ENCODE results near the gene IBSP. TPM values are rescaled to one million over a fixed set of nuclear protein-coding genes. Genes with fewer than 3 reads are reported as not detected.

IBSP gene
- total RNA-seq, 1 experiment from 2014 or later, result not detected

GRCh38 chr4:87832669-87833068 is 33.3 kb downstream of the IBSP start, which contains the start of gene MEPE:
Gene MEPE (plus strand): TSS chr4:87832969. CDS start chr4:87834715, 1,746 bp downstream.
- CTCF ChIA-PET, result no interaction called here
- in situ Hi-C loops (cut with HindIII; ENCODE audit: low pct_unique_long_range_greater_than_20kb, low sequenced_read_pairs), result no loop called here
- no peaks in the 10 kb centered on the region; the same call in none of the 2 replicates for H3K27me3 ChIP-seq (ENCODE audit: control insufficient read depth, insufficient read depth, low read length)

GRCh38 chr4:87834401-87834800 is 35.0 kb downstream of the IBSP start:
- BruUV-seq (replicated peaks), result no TSS peak
- intact Hi-C loops (cut with micrococcal nuclease; ENCODE audit: unreplicated experiment), result no loop called here
- in situ Hi-C loops (cut with HindIII; ENCODE audit: low pct_unique_long_range_greater_than_20kb, low sequenced_read_pairs), result no loop called here

More at GRCh38 chr4:87832669-87833068, 33.3 kb downstream of the IBSP start, which contains the start of gene MEPE:
- POLR2A ChIA-PET, result no interaction called here
- no TSS peak for BruUV-seq (replicated peaks)
- intact Hi-C loops (cut with micrococcal nuclease; ENCODE audit: unreplicated experiment), result no loop called here
- H3K9me3 ChIP-seq (ENCODE audit: control insufficient read depth, insufficient read depth, low read depth, low read length), result no peaks in the 10 kb centered on the region
- TF ChIP-seq CTCF (IDR thresholded peaks at IDR 0.05) (no peak), SIN3A (IDR thresholded peaks at IDR 0.05; ENCODE audit: borderline replicate concordance, insufficient read depth, low read depth, low read length) (no peak), POLR2AphosphoS5 (IDR thresholded peaks at IDR 0.05; ENCODE audit: low read depth, low read length) (no peak), TCF7L2 (IDR thresholded peaks at IDR 0.05; ENCODE audit: low read depth, low read length) (no peak)
- TF ChIP-seq, protein P1, sequence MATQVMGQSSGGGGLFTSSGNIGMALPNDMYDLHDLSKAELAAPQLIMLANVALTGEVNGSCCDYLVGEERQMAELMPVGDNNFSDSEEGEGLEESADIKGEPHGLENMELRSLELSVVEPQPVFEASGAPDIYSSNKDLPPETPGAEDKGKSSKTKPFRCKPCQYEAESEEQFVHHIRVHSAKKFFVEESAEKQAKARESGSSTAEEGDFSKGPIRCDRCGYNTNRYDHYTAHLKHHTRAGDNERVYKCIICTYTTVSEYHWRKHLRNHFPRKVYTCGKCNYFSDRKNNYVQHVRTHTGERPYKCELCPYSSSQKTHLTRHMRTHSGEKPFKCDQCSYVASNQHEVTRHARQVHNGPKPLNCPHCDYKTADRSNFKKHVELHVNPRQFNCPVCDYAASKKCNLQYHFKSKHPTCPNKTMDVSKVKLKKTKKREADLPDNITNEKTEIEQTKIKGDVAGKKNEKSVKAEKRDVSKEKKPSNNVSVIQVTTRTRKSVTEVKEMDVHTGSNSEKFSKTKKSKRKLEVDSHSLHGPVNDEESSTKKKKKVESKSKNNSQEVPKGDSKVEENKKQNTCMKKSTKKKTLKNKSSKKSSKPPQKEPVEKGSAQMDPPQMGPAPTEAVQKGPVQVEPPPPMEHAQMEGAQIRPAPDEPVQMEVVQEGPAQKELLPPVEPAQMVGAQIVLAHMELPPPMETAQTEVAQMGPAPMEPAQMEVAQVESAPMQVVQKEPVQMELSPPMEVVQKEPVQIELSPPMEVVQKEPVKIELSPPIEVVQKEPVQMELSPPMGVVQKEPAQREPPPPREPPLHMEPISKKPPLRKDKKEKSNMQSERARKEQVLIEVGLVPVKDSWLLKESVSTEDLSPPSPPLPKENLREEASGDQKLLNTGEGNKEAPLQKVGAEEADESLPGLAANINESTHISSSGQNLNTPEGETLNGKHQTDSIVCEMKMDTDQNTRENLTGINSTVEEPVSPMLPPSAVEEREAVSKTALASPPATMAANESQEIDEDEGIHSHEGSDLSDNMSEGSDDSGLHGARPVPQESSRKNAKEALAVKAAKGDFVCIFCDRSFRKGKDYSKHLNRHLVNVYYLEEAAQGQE (IDR thresholded peaks at IDR 0.05; ENCODE audit: insufficient read depth in 1 of 2, low read depth in 2 of 2, low read length in 1 of 2), result no peak
- no peaks in the 10 kb centered on the region for H3K4me1 ChIP-seq (ENCODE audit: control insufficient read depth, insufficient read depth, low read length)
- ATAC-seq (no peak), DNase-seq (ENCODE audit: low read depth, low spot score) (no peak)
- H3K27ac ChIP-seq (ENCODE audit: low read length), result no peak within 1 kb of the TSS
- H3K4me3 ChIP-seq (ENCODE audit: low read depth in 2 of 2, low read length in 2 of 2), result no peak within 1 kb of the TSS
- H3K36me3 ChIP-seq (ENCODE audit: control insufficient read depth, insufficient read depth, low read length), result no peaks in the 10 kb centered on the region

More at GRCh38 chr4:87834401-87834800, 35.0 kb downstream of the IBSP start:
- DNase-seq (ENCODE audit: low read depth, low spot score) (no peak), ATAC-seq (no peak)
- POLR2A ChIA-PET, result no interaction called here
- no peaks in the 10 kb centered on the region for H3K4me1 ChIP-seq (ENCODE audit: control insufficient read depth, insufficient read depth, low read length)
- TF ChIP-seq SIN3A (IDR thresholded peaks at IDR 0.05; ENCODE audit: borderline replicate concordance, insufficient read depth, low read depth, low read length), result no peak
- no peak for TF ChIP-seq CTCF (IDR thresholded peaks at IDR 0.05)
- no peak for TF ChIP-seq POLR2AphosphoS5 (IDR thresholded peaks at IDR 0.05; ENCODE audit: low read depth, low read length)
- no peak for TF ChIP-seq TCF7L2 (IDR thresholded peaks at IDR 0.05; ENCODE audit: low read depth, low read length)
- TF ChIP-seq, protein P1 (IDR thresholded peaks at IDR 0.05; ENCODE audit: insufficient read depth in 1 of 2, low read depth in 2 of 2, low read length in 1 of 2), result no peak
- no peaks in the 10 kb centered on the region for H3K9me3 ChIP-seq (ENCODE audit: control insufficient read depth, insufficient read depth, low read depth, low read length)
- no peak overlapping the region for H3K27ac ChIP-seq (ENCODE audit: low read length)
- no peak overlapping the region for H3K4me3 ChIP-seq (ENCODE audit: low read depth in 2 of 2, low read length in 2 of 2)
- no peaks in the 10 kb centered on the region for H3K36me3 ChIP-seq (ENCODE audit: control insufficient read depth, insufficient read depth, low read length)
- CTCF ChIA-PET, result no interaction called here
- H3K27me3 ChIP-seq (ENCODE audit: control insufficient read depth, insufficient read depth, low read length), result no peaks in the 10 kb centered on the region; the same call in none of the 2 replicates
